ENCODE data around the gene DCTN3. TPM values are rescaled to one million over a fixed set of nuclear protein-coding genes. Genes with fewer than 3 reads are reported as not detected.

The DCTN3 gene
- total RNA-seq, 1 donor: 84.0 TPM

GRCh38 chr9:34623374-34624235, 3.3 kb upstream of the DCTN3 start:
- peaks cover 5% of the 10 kb centered on the region for H4K20me1 ChIP-seq (ENCODE audit: insufficient read depth, low read length)
- peaks cover 16% of the 10 kb centered on the region for H3K79me2 ChIP-seq (ENCODE audit: insufficient read depth, low read length)
- DNase-seq (ENCODE audit: insufficient read length, low spot score, missing footprints): no peak
- peaks cover 64% of the 10 kb centered on the region for H3K27me3 ChIP-seq (ENCODE audit: insufficient read depth, low read length)
- peaks cover 14% of the 10 kb centered on the region for H3K4me1 ChIP-seq (ENCODE audit: insufficient read depth, low read length)
- no peaks in the 10 kb centered on the region for H3K9me3 ChIP-seq (ENCODE audit: low read depth, low read length)
- H3K4me3 ChIP-seq (ENCODE audit: insufficient read depth, low read length): no peak overlapping the region
- no peak overlapping the region for H3K27ac ChIP-seq (ENCODE audit: low read depth, low read length)
- no peak overlapping the region for H3K4me2 ChIP-seq (ENCODE audit: insufficient read depth, low read length)
- H2AFZ ChIP-seq (ENCODE audit: low read length): no peak overlapping the region
- no peak for TF ChIP-seq CTCF (IDR thresholded peaks at IDR 0.05; ENCODE audit: extremely low read depth, low read depth, low read length)
- H3K36me3 ChIP-seq (ENCODE audit: insufficient read depth, low read length): peaks cover 3% of the 10 kb centered on the region

GRCh38 chr9:34615132-34615531, 5.2 kb downstream of the DCTN3 start:
- Histone ChIP-seq H3K27me3 (ENCODE audit: insufficient read depth, low read length) (no peaks in the 10 kb centered on the region), H3K27ac (ENCODE audit: low read depth, low read length) (no peak overlapping the region), H3K4me2 (ENCODE audit: insufficient read depth, low read length) (no peak overlapping the region), H3K4me1 (ENCODE audit: insufficient read depth, low read length) (peaks cover 19% of the 10 kb centered on the region), H2AFZ (ENCODE audit: low read length) (no peak overlapping the region), H3K79me2 (ENCODE audit: insufficient read depth, low read length) (peaks cover 28% of the 10 kb centered on the region), H3K36me3 (ENCODE audit: insufficient read depth, low read length) (peaks cover 50% of the 10 kb centered on the region), H3K4me3 (ENCODE audit: insufficient read depth, low read length) (no peak overlapping the region), H4K20me1 (ENCODE audit: insufficient read depth, low read length) (peaks cover 6% of the 10 kb centered on the region), H3K9me3 (ENCODE audit: low read depth, low read length) (no peaks in the 10 kb centered on the region)
- no peak for TF ChIP-seq CTCF (IDR thresholded peaks at IDR 0.05; ENCODE audit: extremely low read depth, low read depth, low read length)
- DNase-seq (ENCODE audit: insufficient read length, low spot score, missing footprints): no peak

- H3K9me3 ChIP-seq (ENCODE audit: low read depth, low read length): no peaks in the 10 kb centered on the region
- peak; percentile 94 for DNase-seq (ENCODE audit: insufficient read length, low spot score, missing footprints)
- H3K4me2 ChIP-seq (ENCODE audit: insufficient read depth, low read length): peak overlapping the region; percentile 83
- H3K36me3 ChIP-seq (ENCODE audit: insufficient read depth, low read length): peaks cover 40% of the 10 kb centered on the region
- TF ChIP-seq CTCF (IDR thresholded peaks at IDR 0.05; ENCODE audit: extremely low read depth, low read depth, low read length): peak; percentile 93
- peaks cover 12% of the 10 kb centered on the region for H3K4me1 ChIP-seq (ENCODE audit: insufficient read depth, low read length)
- H2AFZ ChIP-seq (ENCODE audit: low read length): peak overlapping the region; percentile 86
- peak overlapping the region; percentile 85 for H3K27ac ChIP-seq (ENCODE audit: low read depth, low read length)
- H3K79me2 ChIP-seq (ENCODE audit: insufficient read depth, low read length): peaks cover 11% of the 10 kb centered on the region
- H3K4me3 ChIP-seq (ENCODE audit: insufficient read depth, low read length): peak overlapping the region; percentile 94
- no peaks in the 10 kb centered on the region for H4K20me1 ChIP-seq (ENCODE audit: insufficient read depth, low read length)
- no peaks in the 10 kb centered on the region for H3K27me3 ChIP-seq (ENCODE audit: insufficient read depth, low read length)
These were observed 7.4 kb downstream of the DCTN3 start for GRCh38 chr9:34612788-34613390.
